ENCODE results near the gene WWOX.

GRCh38 chr16:78117391-78117790, 17.9 kb downstream of the WWOX start:
- no peak for TF ChIP-seq CTCF (IDR thresholded peaks at IDR 0.05 in 8 of 11, conservative IDR thresholded peaks at IDR 0.05 in 3 of 11)
- TF ChIP-seq POLR2AphosphoS5 (IDR thresholded peaks at IDR 0.05): no peak
